Loucy (cell line): ENCODE data around the gene LAIR1.

ENCODE experiments used
- H2AFZ ChIP-seq: fragments of 200-600 bp; sonication (generic); 2 replicates; pipeline ENCODE4 v1.6.0; 2016; ENCODE audit warnings: antibody characterized with exemption, mild to moderate bottlenecking, low read length, moderate library complexity
- H3F3A ChIP-seq: fragments of 200-600 bp; 2 replicates; pipeline ENCODE4 v1.6.0; 2016; ENCODE audit warnings: antibody characterized with exemption, low read depth, mild to moderate bottlenecking
- H3K27me3 ChIP-seq: fragments of 200-600 bp; sonication (generic); 2 replicates; pipeline ENCODE4 v1.6.1; 2014; ENCODE audit warnings: low read length, mild to moderate bottlenecking; ENCODE audit not compliant: insufficient read depth, poor library complexity, severe bottlenecking
- H3K36me3 ChIP-seq: fragments of 200-600 bp; sonication (generic); 2 replicates; pipeline ENCODE4 v1.6.1; 2016; ENCODE audit warnings: low read length; ENCODE audit not compliant: insufficient read depth
- H3K4me1 ChIP-seq: fragments of 200-600 bp; sonication (generic); 2 replicates; pipeline ENCODE4 v1.5.1; 2014; ENCODE audit warnings: low read length, mild to moderate bottlenecking; ENCODE audit not compliant: insufficient read depth, poor library complexity, severe bottlenecking
- H3K4me2 ChIP-seq: fragments of 200-600 bp; sonication (generic); 2 replicates; pipeline ENCODE4 v1.6.0; 2014; ENCODE audit warnings: antibody characterized with exemption, low read length, low read depth, mild to moderate bottlenecking; ENCODE audit not compliant: poor library complexity, severe bottlenecking
- H3K4me3 ChIP-seq: fragments of 200-600 bp; sonication (generic); 2 replicates; pipeline ENCODE4 v1.5.1; 2014; ENCODE audit warnings: low read length, mild to moderate bottlenecking, mixed read lengths; ENCODE audit not compliant: poor library complexity, severe bottlenecking
- H3K79me2 ChIP-seq: fragments of 200-600 bp; sonication (generic); 2 replicates; pipeline ENCODE4 v1.6.1; 2014; ENCODE audit warnings: low read length; ENCODE audit not compliant: insufficient read depth
- H3K9ac ChIP-seq: fragments of 200-600 bp; sonication (generic); 2 replicates; pipeline ENCODE4 v1.6.0; 2014; ENCODE audit warnings: mild to moderate bottlenecking, low read depth, low read length, moderate library complexity; ENCODE audit not compliant: poor library complexity, severe bottlenecking
- H3K9me2 ChIP-seq: fragments of 200-600 bp; sonication (generic); replicated peaks from 2 replicates; pipeline ENCODE4 v1.6.1; 2016; ENCODE audit warnings: low read depth, low read length, mixed read lengths
- H3K9me3 ChIP-seq: fragments of 200-600 bp; sonication (generic); 2 replicates; pipeline ENCODE4 v1.6.1; 2014; ENCODE audit warnings: mild to moderate bottlenecking, antibody characterized with exemption, low read length, low read depth; ENCODE audit not compliant: insufficient read depth
- H4K20me1 ChIP-seq: fragments of 200-600 bp; sonication (generic); 2 replicates; pipeline ENCODE4 v1.6.0; 2014; ENCODE audit warnings: antibody characterized with exemption, low read length, mild to moderate bottlenecking; ENCODE audit not compliant: insufficient read depth, poor library complexity, severe bottlenecking
- CTCF ChIP-seq: fragments of 200-600 bp; sonication (generic); conservative IDR thresholded peaks from 2 replicates; pipeline ENCODE4 v1.5.1; 2014; ENCODE audit warnings: mild to moderate bottlenecking, antibody characterized with exemption, low read length
- EZH2phosphoT487 ChIP-seq: fragments of 200-600 bp; IDR thresholded peaks from 2 replicates; pipeline ENCODE4 v1.6.1; 2018; ENCODE audit warnings: antibody characterized with exemption, mild to moderate bottlenecking, moderate library complexity, borderline replicate concordance

LAIR1 gene

GRCh38 chr19:54355675-54356074, 9.1 kb downstream of the LAIR1 start:
- Histone ChIP-seq H3K9me3 (no peaks in the 10 kb centered on the region), H3K4me2 (no peak overlapping the region), H3K4me1 (peaks cover 6% of the 10 kb centered on the region), H3K27me3 (no peaks in the 10 kb centered on the region), H4K20me1 (no peaks in the 10 kb centered on the region), H3K9ac (no peak overlapping the region), H3K4me3 (no peak overlapping the region), H2AFZ (no peak overlapping the region), H3K79me2 (peaks cover 5% of the 10 kb centered on the region; the same call in 1 of the 2 replicates), H3K9me2 (no peaks in the 10 kb centered on the region), H3F3A (no peaks in the 10 kb centered on the region), H3K36me3 (peaks cover 21% of the 10 kb centered on the region; the same call in 1 of the 2 replicates)
- no peak for TF ChIP-seq EZH2phosphoT487
- no peak for TF ChIP-seq CTCF

GRCh38 chr19:54354761-54355160, 10.0 kb downstream of the LAIR1 start:
- Histone ChIP-seq H3K4me3 (no peak overlapping the region), H3K4me2 (no peak overlapping the region), H3K27me3 (no peaks in the 10 kb centered on the region), H3K79me2 (no peaks in the 10 kb centered on the region), H2AFZ (no peak overlapping the region), H3K4me1 (peaks cover 2% of the 10 kb centered on the region), H3K9me2 (no peaks in the 10 kb centered on the region), H3F3A (no peaks in the 10 kb centered on the region), H3K9ac (no peak overlapping the region), H3K9me3 (no peaks in the 10 kb centered on the region), H4K20me1 (no peaks in the 10 kb centered on the region), H3K36me3 (peaks cover 19% of the 10 kb centered on the region; the same call in 1 of the 2 replicates)
- no peak for TF ChIP-seq CTCF

- H3K9me3 ChIP-seq, result no peaks in the 10 kb centered on the region
- H4K20me1 ChIP-seq, result no peaks in the 10 kb centered on the region
- H3K9me2 ChIP-seq, result no peaks in the 10 kb centered on the region
- H3K9ac ChIP-seq, result no peak overlapping the region
- no peaks in the 10 kb centered on the region for H3F3A ChIP-seq
- H2AFZ ChIP-seq, result no peak overlapping the region
- no peaks in the 10 kb centered on the region for H3K79me2 ChIP-seq
- no peak overlapping the region for H3K4me3 ChIP-seq
- H3K27me3 ChIP-seq, result no peaks in the 10 kb centered on the region
- H3K4me2 ChIP-seq, result no peak overlapping the region
- TF ChIP-seq EZH2phosphoT487, result no peak
- TF ChIP-seq CTCF, result no peak
- peaks cover 19% of the 10 kb centered on the region; the same call in 1 of the 2 replicates for H3K36me3 ChIP-seq
- H3K4me1 ChIP-seq, result peaks cover 8% of the 10 kb centered on the region
Measured at GRCh38 chr19:54352546-54352945, 12.2 kb downstream of the LAIR1 start.
